ENCODE measurements around the gene DOCK4.

Gene DOCK4

GRCh38 chr7:111872450-111873325 lies 333.5 kb downstream of the DOCK4 start:
- no peak for DNase-seq

GRCh38 chr7:111871283-111871682 lies 334.9 kb downstream of the DOCK4 start:
- DNase-seq: no peak

GRCh38 chr7:111869280-111869679 lies 336.9 kb downstream of the DOCK4 start:
- DNase-seq: no peak

- no peak for DNase-seq
Measured at GRCh38 chr7:111867348-111867931, 338.8 kb downstream of the DOCK4 start.

- DNase-seq: no peak
Measured at GRCh38 chr7:111866787-111867186, 339.4 kb downstream of the DOCK4 start.

- DNase-seq: no peak
Measured at GRCh38 chr7:111865430-111865829, 340.8 kb downstream of the DOCK4 start.

- DNase-seq: no peak
Measured at GRCh38 chr7:111864291-111864976, 341.8 kb downstream of the DOCK4 start.

GRCh38 chr7:111863269-111863668 lies 342.9 kb downstream of the DOCK4 start:
- DNase-seq: no peak

- no peak for DNase-seq
Measured at GRCh38 chr7:111860248-111860647, 346.0 kb downstream of the DOCK4 start.

- DNase-seq: no peak
Measured at GRCh38 chr7:111858331-111858730, 347.9 kb downstream of the DOCK4 start.

- DNase-seq: no peak
Measured at GRCh38 chr7:111855842-111856227, 350.4 kb downstream of the DOCK4 start.

- no peak for DNase-seq
Measured at GRCh38 chr7:111855161-111855841, 350.9 kb downstream of the DOCK4 start.

- DNase-seq: no peak
Measured at GRCh38 chr7:111853201-111853990, 352.8 kb downstream of the DOCK4 start.

GRCh38 chr7:111852081-111852480 lies 354.1 kb downstream of the DOCK4 start:
- no peak for DNase-seq

GRCh38 chr7:111846898-111847297 lies 359.3 kb downstream of the DOCK4 start:
- no peak for DNase-seq

GRCh38 chr7:111845853-111846252 lies 360.3 kb downstream of the DOCK4 start:
- no peak for DNase-seq

- DNase-seq: no peak
Measured at GRCh38 chr7:111844904-111845671, 361.1 kb downstream of the DOCK4 start.

- DNase-seq: no peak
Measured at GRCh38 chr7:111842491-111842890, 363.7 kb downstream of the DOCK4 start.

- no peak for DNase-seq
Measured at GRCh38 chr7:111841596-111842205, 364.5 kb downstream of the DOCK4 start.

GRCh38 chr7:111840528-111840927 lies 365.7 kb downstream of the DOCK4 start:
- no peak for DNase-seq

- no peak for DNase-seq
Measured at GRCh38 chr7:111839261-111839660, 366.9 kb downstream of the DOCK4 start.
